Right kidney (tissue), 1 donor: ENCODE results near the gene MGRN1.

Source experiments
- DNase-seq: peaks from one replicate; pipeline ENCODE4 v3.0.0-alpha.2; 2016

The MGRN1 gene

DNA sequence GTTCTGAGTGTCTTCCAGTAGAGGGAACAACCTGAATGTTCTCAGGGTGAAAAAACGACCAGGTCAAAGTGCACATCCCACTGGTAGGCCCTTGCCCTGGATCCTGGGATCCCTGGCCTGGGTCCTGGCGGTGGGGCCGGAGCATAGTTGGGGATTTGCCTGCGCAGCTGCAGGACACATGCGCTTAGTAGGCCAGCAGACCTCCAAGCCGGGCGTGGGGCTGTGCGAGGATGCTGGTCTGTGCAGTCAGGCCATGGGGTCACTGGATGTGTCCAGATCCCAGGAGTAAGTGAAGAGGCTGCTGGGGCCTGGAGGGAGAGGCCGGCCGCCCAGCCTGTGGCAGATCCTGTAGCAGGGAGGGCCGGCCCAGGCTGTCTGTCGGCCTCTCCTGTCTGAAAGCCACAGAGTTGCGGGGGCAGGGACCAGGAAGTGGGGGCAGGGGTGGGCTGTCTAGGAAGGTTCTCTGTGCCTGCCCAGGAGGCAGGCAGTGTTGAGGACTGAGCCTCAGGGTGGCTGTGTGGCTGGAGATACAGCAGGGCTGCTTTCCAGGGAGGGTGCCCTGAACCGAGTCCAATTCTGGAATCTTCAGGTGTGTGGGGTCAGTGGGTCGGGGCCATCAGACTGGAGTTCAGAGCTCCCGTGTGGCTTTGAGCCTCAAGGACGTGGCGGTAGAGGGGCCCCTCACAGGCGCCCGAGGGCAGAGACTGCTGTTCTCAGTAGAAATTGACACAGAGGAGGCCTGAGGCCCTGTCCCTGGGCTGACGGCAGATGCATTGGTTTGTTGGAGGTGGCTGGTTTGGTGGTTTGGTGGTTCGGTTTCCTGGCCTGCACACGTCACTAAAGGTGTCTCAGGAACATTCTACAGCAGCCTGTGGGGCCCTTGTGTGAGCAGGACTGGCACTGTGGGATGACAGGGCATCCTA, 51.5 kb downstream of the MGRN1 start:
- DNase-seq, result no peak

DNA sequence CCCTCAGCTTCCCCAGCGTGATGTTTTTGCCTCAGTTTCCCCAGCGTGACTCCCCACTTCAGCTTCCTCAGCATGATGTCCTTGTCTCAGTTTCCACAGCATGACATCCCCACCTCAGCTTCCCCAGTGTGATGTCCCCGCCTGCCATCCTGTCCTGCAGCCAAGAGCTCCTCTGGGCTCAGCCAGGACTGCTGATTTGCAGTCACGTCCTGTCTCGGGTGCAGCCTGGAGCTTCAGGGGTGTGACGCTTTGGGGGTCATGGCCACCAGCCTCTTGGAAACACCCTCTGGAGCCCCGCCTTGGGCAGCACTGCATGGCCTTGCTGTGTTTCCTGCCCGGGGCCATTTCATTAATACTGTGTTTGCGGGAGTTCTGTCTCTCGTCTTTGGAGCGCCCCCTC, 52.2 kb downstream of the MGRN1 start:
- DNase-seq, result no peak

DNA sequence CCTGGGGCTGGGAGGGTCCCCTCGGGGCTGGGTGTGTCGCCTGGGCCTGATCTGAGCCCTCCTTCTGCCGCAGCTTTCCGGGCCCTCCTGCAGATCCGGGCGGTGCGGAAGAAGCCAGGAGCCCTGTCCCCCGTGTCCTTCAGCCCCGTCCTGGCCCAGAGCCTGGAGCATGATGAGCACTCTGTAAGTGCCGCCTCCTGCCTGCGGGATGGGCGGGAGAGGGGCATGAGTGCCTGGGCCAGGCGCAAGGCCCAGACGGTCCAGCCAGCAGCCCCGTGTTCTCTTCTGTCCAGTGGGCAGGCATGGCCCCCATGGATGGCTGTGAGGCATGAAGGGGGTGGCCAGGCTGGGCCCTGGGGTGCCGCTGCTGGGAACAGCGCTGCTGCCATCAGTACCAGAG, 52.8 kb downstream of the MGRN1 start:
- DNase-seq, result no peak

DNA sequence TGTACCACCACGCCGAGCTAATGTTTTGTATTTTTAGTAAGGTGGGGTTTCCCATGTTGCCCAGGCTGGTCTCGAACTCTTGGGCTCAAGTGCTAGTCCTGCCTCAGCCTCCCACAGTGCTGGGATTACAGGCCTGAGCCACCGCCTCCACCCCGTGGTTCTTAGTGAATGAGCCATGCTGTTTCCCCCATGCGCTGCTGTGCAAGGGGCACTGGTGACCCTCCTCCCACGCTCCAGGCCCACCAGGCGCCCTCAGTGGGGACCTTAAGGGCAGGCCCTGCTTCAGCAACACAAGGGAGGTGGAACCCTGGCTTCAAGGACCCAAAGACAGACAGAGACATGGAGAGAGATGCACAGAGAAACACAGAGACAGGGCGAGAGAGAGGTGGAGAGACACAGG, 53.4 kb downstream of the MGRN1 start:
- no peak for DNase-seq

DNA sequence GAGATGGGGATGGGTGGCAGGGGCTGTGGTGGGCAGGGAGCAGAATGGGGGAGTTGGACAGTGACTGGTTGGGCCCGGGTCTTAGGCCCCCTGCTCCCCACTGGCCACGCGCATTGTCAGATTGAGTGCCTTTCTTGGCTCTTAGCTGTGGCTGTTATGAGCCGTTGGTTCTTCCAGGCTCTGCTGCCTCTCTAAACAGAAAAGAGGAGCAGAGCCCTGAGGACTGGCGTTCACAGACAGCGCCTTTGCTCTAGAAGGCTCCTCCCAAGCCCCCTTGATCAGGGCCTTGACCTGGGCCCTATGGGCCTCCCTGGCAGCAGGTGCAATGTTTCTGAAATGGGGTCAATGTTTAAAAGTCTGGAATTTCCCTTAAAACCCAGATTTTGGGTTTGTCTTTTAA, 54.0 kb downstream of the MGRN1 start:
- no peak for DNase-seq

DNA sequence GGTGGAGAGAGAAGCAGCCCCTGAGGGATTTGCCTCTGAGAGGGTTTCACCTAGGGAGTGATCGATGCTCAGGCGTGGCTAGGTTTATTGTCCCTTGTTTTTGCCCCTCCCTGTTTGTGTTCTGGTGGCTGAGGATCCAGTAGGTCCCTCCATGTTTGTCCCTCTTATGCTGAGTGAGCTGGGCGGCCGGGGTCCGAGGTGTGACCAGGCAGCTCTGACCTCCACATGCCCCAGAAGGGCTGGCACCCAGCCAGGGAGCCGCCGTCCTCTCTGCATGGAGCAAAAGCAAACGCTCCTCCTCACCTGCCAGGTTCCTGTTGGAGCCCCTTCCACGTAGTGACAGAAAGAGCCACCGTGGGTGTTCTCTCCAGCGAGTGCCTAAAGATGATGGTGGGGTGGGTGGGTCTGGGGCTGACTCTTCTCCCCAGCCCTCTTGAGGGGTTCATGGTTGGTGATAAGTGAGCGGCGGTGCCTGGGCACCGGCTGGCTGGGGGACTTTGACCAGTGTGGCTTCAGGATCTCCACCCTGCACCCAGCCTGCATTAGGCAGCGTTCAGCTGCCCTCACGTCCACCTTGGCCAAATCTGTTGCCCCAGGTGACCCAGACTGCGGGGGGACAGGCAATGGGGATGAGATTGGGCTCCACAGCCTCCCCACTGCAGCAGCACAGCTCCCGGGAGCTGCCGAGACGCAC, 54.7 kb downstream of the MGRN1 start:
- DNase-seq, result no peak

DNA sequence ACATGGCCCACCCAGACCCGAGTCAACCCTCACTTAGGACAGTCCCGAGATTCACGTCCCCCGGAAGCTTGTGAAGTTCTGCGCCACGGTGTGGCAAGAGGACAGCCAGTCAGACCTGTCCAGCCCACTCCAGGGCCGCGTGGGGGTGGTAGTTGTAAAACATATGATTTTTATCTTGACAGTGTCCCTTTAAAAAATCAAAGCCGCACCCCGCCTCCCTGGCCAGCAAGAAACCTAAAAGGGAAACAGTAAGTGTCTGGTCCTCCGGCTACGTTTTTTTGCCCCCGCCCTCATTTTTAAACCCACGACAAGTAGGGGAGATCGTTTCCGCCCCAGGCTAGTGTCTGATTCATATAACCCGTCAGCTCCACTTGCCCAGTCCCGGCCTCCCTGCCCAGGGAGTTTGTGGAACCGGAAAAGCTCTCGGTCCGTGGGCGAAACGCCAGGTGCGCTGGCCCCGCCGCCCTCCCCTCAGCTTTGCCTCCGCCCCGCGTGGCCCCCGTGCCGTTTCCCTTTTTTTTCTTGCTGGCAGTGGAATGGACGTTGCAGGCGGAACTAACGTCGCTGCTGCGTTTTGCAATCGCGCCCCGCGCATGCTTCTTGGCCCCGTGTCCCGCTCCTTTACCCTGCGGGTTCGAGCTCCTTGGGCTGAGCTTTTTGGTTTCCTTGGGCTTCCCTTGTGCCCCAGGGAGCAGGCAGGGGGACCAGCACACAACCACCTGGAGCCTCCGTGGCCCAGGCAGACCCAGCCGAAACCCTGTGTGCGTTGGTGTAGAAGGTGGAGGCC, 55.4 kb downstream of the MGRN1 start:
- no peak for DNase-seq

DNA sequence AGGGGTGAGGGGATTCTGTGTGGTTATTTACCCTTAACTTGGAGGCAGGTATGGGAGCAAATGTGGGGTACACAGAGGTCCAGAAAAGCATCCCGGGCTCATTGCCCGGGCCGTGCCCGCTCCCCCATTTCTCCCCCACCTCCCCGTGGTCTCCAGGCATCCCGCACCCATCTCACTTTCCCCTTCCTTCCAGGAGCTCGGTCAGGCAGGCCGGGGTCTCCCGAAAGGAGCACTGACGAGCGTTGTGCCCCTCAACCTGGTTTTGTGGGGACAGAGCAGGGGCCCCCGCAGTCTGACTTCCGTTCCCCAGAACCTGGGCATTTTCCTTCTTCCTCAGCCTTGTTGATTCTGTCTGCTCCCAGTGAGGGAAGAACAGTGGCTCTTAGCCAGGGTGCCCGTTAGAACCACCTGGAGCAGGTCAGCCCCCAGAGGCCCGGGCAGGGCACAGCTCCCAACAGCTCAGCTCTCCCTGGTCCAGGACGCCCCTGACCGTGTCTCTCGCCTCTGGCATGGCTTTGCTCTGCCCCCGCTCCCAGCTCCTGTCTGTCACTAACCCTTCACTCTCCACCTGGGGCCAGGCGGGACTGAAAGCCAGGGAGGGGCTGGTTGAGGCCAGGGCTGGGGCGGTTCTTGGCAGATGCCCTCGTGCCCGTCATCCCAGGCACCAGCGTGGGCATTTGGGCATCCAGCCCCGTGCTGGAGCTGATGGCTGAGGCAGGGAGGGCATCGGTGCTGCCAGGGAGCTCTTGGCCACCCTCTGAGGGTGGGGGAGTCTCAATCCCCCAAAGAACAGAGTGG, 56.2 kb downstream of the MGRN1 start:
- DNase-seq, result no peak

DNA sequence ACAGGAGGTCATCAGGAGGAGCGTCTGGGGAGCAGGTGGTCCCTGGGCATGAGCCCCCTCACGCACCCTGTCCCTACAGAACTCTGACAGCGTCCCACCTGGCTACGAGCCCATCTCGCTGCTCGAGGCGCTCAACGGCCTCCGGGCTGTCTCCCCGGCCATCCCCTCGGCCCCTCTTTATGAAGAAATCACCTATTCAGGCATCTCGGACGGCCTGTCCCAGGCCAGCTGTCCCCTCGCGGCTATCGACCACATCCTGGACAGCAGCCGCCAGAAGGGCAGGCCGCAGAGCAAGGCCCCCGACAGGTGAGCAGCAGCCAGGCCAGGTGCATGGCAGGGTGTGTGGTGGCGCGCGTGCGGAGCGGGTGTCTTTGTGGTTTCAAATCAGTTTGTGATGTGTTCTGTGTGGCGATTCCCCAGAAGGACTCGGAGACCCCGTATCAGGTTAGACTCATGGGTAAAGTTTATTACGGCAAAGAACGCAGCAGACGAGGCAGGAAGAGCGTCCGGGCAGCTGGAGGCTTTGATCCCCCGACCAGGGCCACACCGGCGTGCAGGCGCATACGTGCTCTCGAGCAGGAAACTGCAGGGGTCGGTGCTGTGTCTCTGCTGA, 57.0 kb downstream of the MGRN1 start:
- no peak for DNase-seq

DNA sequence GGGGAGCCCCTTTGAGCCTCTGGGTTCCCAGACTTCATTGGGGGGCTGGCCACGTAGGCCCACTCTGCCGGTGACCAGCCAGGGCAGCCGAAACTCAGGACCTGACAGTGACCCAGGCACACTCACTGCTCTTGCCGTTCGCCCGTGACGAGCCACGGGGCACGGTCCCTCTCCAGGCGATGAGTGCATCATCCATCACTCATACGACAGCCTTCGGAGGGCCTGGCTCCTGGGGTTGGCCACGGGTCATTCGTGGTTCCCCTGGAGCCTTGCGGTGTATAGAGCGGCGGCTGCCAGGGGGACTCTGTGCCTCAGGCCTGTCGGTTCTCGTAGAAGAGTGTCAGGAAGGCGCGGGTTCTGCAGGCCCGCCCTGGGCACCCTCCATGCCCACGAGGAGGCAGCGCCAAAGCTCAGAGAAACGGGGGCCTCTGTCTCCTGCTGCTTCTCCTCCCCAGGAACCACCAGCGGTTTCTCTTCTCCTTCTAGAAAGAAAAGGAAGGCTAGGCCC, 57.5 kb downstream of the MGRN1 start:
- no peak for DNase-seq

DNA sequence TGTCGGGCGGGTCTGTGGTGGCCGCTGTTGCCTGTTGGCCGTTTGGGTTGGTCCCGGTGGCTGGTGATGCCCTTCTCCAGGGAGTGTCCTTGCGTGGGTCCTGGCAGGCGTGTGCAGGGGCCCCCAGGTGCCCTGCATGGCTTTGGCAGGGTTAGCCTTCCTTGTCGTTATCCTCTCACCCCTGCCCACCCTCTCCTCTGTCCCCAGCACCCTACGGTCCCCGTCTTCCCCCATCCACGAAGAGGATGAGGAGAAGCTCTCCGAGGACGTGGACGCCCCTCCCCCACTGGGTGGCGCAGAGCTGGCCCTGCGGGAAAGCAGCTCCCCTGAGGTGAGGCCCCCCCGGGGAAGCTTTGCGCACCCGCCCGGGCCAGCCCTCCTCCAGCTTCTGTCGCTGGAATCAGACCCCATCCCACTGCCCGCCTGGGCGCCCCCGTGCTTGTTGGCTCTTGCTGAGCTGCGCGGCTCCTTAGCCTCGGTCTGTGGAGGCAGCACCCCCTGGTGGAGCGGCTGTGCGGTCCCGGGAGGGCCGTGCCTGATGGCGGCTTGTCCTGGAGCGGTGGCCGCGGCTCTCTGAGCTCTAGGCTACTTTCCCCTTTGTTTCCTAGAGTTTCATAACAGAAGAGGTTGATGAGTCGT, 58.1 kb downstream of the MGRN1 start:
- peak; percentile 79 for DNase-seq

DNA sequence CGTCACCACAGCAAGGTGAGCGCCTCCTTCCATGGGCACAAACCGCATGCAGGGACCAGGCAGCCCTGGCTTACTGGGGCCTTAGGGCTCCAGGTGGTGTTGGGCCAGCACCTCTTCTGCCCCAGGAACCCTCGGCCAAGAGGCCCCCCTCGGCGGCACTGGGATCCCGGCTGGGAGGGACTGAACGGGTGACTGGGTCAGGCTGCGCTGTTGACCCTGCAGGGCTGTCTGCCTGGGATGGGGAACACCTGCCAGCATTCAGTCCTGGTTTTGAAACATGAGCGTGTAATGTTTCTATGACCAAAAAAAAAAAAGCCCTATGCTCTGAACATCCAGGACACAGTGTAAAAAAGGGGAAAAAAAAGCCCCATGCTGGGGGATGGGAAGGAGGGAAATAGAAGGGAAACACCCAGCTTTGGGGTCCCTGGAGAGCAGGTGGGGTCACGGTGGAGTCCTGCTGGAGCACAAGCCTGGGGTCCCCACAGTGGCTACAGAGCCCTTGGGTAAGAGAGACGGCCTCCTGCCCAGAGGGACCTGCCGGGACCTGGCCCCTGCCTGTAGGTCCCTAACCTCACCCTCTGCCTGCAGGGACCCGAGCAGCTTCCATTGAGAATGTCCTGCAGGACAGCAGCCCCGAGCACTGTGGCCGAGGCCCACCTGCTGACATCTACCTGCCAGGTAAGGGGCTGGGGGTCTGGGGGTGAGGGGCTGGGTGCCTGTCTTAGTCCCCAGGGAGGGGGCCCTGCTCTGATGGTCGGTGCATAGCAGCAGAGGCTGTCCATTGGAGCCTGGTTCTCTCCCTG, 58.8 kb downstream of the MGRN1 start:
- DNase-seq, result no peak

DNA sequence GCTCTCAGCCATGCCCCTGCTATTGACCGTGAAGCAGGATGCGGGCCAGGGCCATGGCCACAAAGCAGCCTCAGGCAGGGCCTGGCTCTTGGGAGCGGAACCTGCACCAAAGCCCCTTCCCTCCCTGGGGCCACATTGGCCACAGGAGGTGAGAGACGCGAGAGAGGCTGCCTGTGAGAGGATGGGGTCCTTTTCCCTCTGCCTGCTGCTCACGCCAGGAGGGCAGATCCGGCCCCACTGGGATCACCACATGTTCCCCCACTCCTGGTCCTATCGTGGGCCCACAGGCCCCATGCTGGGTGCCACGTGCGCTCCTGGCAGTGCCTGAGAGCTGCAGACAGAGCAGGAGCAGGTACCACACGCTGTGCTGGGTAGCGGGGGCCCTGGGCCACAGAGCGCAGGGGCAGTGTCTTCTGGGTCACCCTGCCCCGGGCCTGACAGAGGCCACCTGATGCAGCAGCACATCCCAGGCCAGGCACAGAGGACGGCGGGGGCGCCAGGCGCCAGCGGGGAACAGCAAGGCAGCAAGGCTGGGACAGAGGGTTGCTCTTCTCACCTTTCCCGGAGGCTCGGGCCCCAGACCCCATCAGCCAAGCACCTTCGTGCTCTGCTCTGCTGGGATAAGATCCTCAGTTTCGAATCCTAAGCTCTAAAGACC, 59.6 kb downstream of the MGRN1 start:
- DNase-seq, result no peak

DNA sequence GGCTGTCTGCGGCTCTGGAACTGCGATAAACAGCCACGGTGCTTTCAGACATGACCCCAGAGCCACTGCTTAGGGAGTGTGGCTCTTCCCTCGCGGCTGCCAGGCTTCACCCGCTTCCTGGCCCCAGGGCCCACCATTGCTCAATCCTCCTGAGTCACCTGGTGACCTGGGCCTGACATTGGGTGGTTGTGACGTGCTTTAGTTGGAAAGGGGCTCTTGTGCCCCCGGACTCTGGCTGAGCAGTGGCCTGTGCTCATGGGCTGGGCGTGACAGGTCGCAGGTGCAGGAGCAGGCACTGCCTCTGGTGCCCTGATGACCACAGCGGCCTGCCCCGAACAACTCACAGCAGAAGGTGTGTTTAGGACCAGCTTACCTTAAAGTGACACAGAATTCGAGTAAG, 60.1 kb downstream of the MGRN1 start:
- DNase-seq, result no peak

DNA sequence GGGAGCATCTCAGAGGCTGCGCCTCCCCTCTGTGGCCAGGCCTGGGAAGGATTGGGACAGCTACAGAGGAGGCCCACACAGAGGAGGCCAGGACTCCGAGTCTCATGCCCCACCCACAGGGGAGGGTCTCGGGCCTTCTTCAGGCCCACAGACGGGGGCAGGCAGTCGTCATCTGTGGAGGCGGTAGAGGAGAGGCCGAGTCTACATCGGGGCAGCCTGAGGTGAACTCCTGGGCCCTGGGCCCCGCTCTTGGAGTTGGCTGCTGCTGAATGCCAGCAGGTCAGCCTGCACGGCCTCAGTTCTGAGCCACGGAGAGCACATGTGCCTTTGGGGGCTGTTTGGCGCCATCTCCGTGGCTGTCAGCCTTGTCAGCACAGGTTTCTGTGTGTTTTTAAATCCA, 60.7 kb downstream of the MGRN1 start:
- DNase-seq, result no peak

DNA sequence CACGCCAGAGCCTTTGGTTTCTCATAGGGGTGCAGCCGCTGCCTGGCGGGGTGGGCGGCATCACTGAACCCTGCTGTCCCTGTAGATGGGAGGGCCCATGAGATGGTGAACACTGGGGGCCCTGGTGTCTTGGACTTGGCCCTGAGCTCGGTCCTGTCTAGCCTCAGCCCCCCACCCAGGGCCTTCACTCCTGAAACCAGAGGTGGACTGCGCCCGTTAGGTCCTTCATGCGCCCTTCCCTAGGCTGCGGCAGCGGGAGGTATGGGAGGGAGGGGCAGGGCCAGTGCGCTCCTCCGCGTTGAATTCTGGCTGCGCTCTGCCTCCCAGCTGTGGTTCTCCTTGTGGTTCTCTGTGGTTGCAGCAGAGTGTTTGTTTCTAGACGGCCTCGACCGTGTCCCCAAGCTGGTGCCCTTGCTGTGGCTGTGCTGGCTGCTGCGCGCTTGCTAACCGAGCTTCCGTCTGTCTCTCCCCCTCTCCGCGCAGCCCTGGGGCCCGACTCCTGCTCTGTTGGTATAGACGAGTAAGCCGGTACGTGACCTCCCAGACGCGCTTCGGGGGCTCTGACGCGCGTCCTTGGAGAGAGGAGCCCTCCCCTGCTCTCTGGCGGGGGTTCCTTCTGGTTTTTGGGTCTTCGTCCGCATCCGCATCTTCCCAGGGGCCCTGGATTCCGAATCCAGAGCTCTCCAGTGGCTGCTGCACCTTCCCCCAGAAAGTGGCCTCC, 61.3 kb downstream of the MGRN1 start:
- no peak for DNase-seq

DNA sequence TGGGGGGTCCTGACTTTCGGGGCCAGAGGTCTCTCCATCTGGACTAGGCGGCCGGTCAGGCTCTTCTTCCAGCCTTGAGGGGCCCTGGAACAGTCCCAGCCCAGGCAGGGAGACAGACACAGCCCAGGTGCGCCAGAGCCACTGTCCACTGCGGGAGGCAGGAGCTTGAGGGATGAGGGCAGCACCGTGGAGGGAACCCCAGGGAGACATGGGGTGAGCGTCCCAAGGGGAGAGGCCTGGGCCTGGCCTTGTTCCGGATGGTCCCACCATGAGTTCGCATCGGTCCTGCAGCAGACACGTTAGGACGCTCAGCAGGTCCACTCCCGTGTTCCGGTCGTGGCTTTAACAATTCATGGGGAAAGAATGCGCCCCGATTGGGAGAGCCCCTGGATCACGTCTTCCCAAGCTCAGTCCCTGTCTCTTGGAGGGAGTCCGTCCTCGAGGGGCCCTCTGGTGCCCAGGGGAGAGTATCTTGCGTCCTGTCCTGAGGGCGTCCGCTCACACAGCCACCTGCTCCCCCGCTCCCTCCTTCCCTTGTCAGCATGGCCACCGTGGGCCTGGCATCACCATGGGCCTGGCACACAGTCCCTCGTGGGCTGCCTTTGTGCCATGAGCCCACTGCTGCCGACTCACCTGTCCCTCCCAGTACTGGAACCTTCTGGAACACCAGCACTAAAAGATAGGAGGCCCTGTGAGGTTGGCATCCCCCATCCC, 62.0 kb downstream of the MGRN1 start:
- DNase-seq, result no peak

DNA sequence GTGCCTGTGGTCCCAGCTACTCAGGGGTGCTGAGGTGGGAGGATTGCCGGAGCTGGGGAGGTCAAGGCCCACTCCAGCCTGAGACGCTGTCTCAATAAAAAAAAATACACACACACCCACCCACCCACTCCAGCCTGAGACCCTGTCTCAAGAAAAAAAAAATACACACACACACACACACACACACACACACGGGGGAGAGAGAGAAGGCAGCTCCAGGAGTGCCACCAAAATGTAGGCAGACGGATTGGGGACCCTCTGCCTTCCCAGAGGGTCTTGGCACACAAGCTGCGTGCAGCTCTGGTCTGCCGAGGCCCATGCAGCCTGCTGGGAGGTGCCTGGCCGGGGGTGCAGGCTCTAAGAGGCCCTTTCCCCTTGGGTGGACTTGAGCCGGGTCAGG, 62.8 kb downstream of the MGRN1 start:
- DNase-seq, result no peak
